SK-N-SH (cell line): ENCODE measurements around the gene CIT. TPM values are rescaled to one million over a fixed set of nuclear protein-coding genes. Genes with fewer than 3 reads are reported as not detected.

ENCODE experiments used
- CTCF ChIA-PET: fragments of 300-600, 350-600 bp; formaldehyde crosslinking; extraction: SDS; loops from one replicate; lab custom pipeline; 2021; lab: Yijun Ruan, JAX
- POLR2A ChIA-PET: fragments of 350-600 bp; sonication (Branson Sonifier 250); formaldehyde crosslinking; extraction: SDS; loops from one replicate; lab custom pipeline; 2020; ENCODE audit warnings: antibody characterized with exemption, inconsistent platforms; lab: Yijun Ruan, JAX
- DNase-seq: peaks from one replicate; pipeline ENCODE4 v3.0.0; 2012
- H2AFZ ChIP-seq: fragments of 200-600 bp; sonication (generic); 2 replicates; pipeline ENCODE4 v1.8.1; 2016; ENCODE audit warnings: antibody characterized with exemption, mild to moderate bottlenecking, low read depth
- H3F3A ChIP-seq: fragments of 200-600 bp; sonication (generic); replicated peaks from 2 replicates; pipeline ENCODE3; 2016; ENCODE audit warnings: antibody characterized with exemption, mild to moderate bottlenecking; ENCODE audit not compliant: insufficient read depth
- H3K27ac ChIP-seq, 2 experiments: fragments of 200-500 bp in 1 of 2; fragments of 200-600 bp in 1 of 2; sonication (Bioruptor generic) in 1 of 2; sonication (generic), shearing (Covaris generic) in 1 of 2; 2 replicates each; pipeline versions ENCODE4 v1.5.1 to v1.6.1; 2014 to 2016; ENCODE audit warnings: low read depth in 2 of 2, inconsistent platforms in 1 of 2, low read length in 1 of 2, mild to moderate bottlenecking in 1 of 2, mixed read lengths in 1 of 2
- H3K27me3 ChIP-seq: fragments of 200-600 bp; sonication (generic), shearing (Covaris generic); 2 replicates; pipeline ENCODE4 v1.6.1; 2016; ENCODE audit warnings: mixed run types; ENCODE audit not compliant: insufficient read depth
- H3K36me3 ChIP-seq, 2 experiments: fragments of 200-500 bp in 1 of 2; fragments of 200-600 bp in 1 of 2; sonication (Bioruptor generic) in 1 of 2; sonication (generic) in 1 of 2; replicated peaks in 1 of 2; 2 replicates each; pipeline versions ENCODE3 to v1.5.1; 2014 to 2016; ENCODE audit warnings: low read length in 1 of 2, mild to moderate bottlenecking in 1 of 2; ENCODE audit not compliant: insufficient read depth in 2 of 2, control insufficient read depth in 1 of 2
- H3K4me1 ChIP-seq, 2 experiments: fragments of 200-500 bp in 1 of 2; fragments of 200-600 bp in 1 of 2; sonication (Bioruptor generic) in 1 of 2; sonication (generic), shearing (Covaris generic) in 1 of 2; 2 replicates each; pipeline versions ENCODE4 v1.5.1 to v1.6.1; 2014 to 2016; ENCODE audit warnings: low read depth in 1 of 2, low read length in 1 of 2, mixed run types in 1 of 2; ENCODE audit not compliant: insufficient read depth in 2 of 2, control insufficient read depth in 1 of 2
- H3K4me2 ChIP-seq: fragments of 200-600 bp; sonication (generic), shearing (Covaris generic); 2 replicates; pipeline ENCODE4 v1.6.1; 2017; ENCODE audit warnings: mixed run types
- H3K4me3 ChIP-seq, 2 experiments: fragments of 200-500 bp in 1 of 2; fragments of 200-600 bp in 1 of 2; sonication (Bioruptor generic) in 1 of 2; sonication (generic), shearing (Covaris generic) in 1 of 2; 2 replicates each; pipeline versions ENCODE4 v1.5.1 to v1.8.1; 2014 to 2016; ENCODE audit warnings: low read depth in 2 of 2, inconsistent platforms in 1 of 2, low read length in 1 of 2, mild to moderate bottlenecking in 1 of 2, mixed read lengths in 1 of 2, moderate library complexity in 1 of 2
- H3K79me2 ChIP-seq: fragments of 200-600 bp; sonication (generic); 2 replicates; pipeline ENCODE4 v1.8.1; 2017; ENCODE audit warnings: mild to moderate bottlenecking; ENCODE audit not compliant: insufficient read depth
- H3K9ac ChIP-seq: fragments of 200-600 bp; sonication (generic); 2 replicates; pipeline ENCODE4 v1.6.1; 2017; ENCODE audit warnings: mixed run types
- H3K9me2 ChIP-seq: fragments of 200-600 bp; sonication (generic); 2 replicates; pipeline ENCODE4 v1.6.1; 2017; ENCODE audit warnings: mixed run types
- H3K9me3 ChIP-seq: fragments of 200-600 bp; sonication (generic); 2 replicates; pipeline ENCODE4 v1.6.1; 2017; ENCODE audit warnings: mixed run types, mild to moderate bottlenecking, moderate library complexity
- H4K20me1 ChIP-seq: fragments of 200-600 bp; sonication (generic); 2 replicates; pipeline ENCODE4 v1.6.1; 2017; ENCODE audit warnings: mild to moderate bottlenecking, mixed run types; ENCODE audit not compliant: insufficient read depth
- CHD2 ChIP-seq: fragments of 150-350 bp; IDR thresholded peaks from 2 replicates; pipeline ENCODE4 v1.6.1; 2018; ENCODE audit warnings: low read length; ENCODE audit not compliant: partially characterized antibody
- CTCF ChIP-seq: fragments of 200-600 bp; sonication (generic); IDR thresholded peaks from 2 replicates; pipeline ENCODE4 v1.6.1; 2017; ENCODE audit warnings: antibody characterized with exemption, mild to moderate bottlenecking, moderate library complexity
- EZH2phosphoT487 ChIP-seq: fragments of 200-600 bp; sonication (generic); IDR thresholded peaks from 2 replicates; pipeline ENCODE4 v1.6.1; 2017; ENCODE audit warnings: low read depth, mixed run types, mild to moderate bottlenecking, antibody characterized with exemption, moderate library complexity, borderline replicate concordance
- FOSL2 ChIP-seq: IDR thresholded peaks from 2 replicates; pipeline ENCODE4 v1.4.0; 2012; ENCODE audit warnings: low read depth, mild to moderate bottlenecking, moderate library complexity, borderline replicate concordance
- FOXJ3 ChIP-seq: sonication (generic); formaldehyde crosslinking; IDR thresholded peaks from 2 replicates; pipeline ENCODE4 v1.5.1; 2020; ENCODE audit warnings: mild to moderate bottlenecking, missing genetic modification reagents
- GABPA ChIP-seq: IDR thresholded peaks from 2 replicates; pipeline ENCODE4 v1.4.0; 2012; ENCODE audit warnings: low read depth, mild to moderate bottlenecking
- MXI1 ChIP-seq: IDR thresholded peaks from 2 replicates; pipeline ENCODE4 v1.6.1; 2012; ENCODE audit warnings: mild to moderate bottlenecking, low read depth, low read length, improper control_type of control experiment
- NFIC ChIP-seq: IDR thresholded peaks from 2 replicates; pipeline ENCODE4 v1.4.0; 2012; ENCODE audit warnings: borderline replicate concordance
- POLR2AphosphoS5 ChIP-seq: IDR thresholded peaks from 2 replicates; pipeline ENCODE4 v1.6.1; 2012; ENCODE audit warnings: low read depth, low read length
- RAD21 ChIP-seq: IDR thresholded peaks from 2 replicates; pipeline ENCODE4 v1.6.1; 2012; ENCODE audit warnings: mild to moderate bottlenecking, low read length
- RCOR1 ChIP-seq: fragments of 150-350 bp; IDR thresholded peaks from 2 replicates; pipeline ENCODE4 v1.6.1; 2017; ENCODE audit warnings: antibody characterized with exemption, low read length
- SMC3 ChIP-seq: IDR thresholded peaks from 2 replicates; pipeline ENCODE4 v1.6.1; 2012; ENCODE audit warnings: low read depth, low read length, improper control_type of control experiment
- YY1 ChIP-seq: IDR thresholded peaks from 2 replicates; pipeline ENCODE4 v1.4.0; 2012; ENCODE audit warnings: low read depth, mild to moderate bottlenecking
- WGBS: methylation state at CpG from one replicate; pipeline ENCODE4 v1.1.6; 2017; ENCODE audit warnings: low lambda C conversion rate; 5-methylcytosine and 5-hydroxymethylcytosine counted together
- polyA plus RNA-seq, 3 experiments: library from polyadenylated mRNA; depleted of rRNA; stranded (reverse); fragments of >200 nt; gene quantifications; 2 replicates each; pipeline ENCODE4 v1.2.3, GENCODE V29; 2012
- TF ChIP-seq, protein P1 (sequence below): fragments of 150-350 bp; IDR thresholded peaks from 2 replicates; pipeline ENCODE4 v1.6.1; 2016; ENCODE audit warnings: mild to moderate bottlenecking, low read depth, low read length
- TF ChIP-seq, protein P2 (sequence below): IDR thresholded peaks from 2 replicates; pipeline ENCODE4 v1.4.0; 2012; ENCODE audit warnings: low read depth, borderline replicate concordance

The CIT gene
- polyA plus RNA-seq, 1 of the 3 experiments (the other 2 are of a cell fraction) = 7.7 TPM

DNA sequence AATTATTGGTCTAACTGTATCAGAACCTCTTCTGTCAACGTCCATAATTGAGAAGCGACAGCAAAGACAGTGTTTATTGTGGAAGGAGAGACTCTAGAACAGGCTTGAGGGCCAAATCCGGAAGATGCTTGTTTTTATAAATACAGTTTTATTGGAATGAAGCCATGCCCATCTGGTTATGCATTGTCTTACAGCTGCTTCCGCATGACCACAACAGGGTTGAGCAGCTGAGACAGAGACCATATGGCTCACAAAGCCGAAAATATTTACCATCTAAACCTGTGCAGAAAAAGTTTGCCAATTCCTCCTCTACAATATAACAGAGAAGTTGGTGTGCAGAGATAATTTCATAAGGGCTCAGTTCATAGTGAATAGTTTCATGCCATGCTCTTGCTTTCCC lies 184.7 kb downstream of the CIT start (continued):
- TF ChIP-seq, protein P1, sequence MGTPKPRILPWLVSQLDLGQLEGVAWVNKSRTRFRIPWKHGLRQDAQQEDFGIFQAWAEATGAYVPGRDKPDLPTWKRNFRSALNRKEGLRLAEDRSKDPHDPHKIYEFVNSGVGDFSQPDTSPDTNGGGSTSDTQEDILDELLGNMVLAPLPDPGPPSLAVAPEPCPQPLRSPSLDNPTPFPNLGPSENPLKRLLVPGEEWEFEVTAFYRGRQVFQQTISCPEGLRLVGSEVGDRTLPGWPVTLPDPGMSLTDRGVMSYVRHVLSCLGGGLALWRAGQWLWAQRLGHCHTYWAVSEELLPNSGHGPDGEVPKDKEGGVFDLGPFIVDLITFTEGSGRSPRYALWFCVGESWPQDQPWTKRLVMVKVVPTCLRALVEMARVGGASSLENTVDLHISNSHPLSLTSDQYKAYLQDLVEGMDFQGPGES = no peak
- TF ChIP-seq, protein P2, sequence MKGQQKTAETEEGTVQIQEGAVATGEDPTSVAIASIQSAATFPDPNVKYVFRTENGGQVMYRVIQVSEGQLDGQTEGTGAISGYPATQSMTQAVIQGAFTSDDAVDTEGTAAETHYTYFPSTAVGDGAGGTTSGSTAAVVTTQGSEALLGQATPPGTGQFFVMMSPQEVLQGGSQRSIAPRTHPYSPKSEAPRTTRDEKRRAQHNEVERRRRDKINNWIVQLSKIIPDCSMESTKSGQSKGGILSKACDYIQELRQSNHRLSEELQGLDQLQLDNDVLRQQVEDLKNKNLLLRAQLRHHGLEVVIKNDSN = no peak
- TF ChIP-seq FOSL2 = no peak
- no peak for TF ChIP-seq FOXJ3 (CRISPR knock-in tag)

DNA sequence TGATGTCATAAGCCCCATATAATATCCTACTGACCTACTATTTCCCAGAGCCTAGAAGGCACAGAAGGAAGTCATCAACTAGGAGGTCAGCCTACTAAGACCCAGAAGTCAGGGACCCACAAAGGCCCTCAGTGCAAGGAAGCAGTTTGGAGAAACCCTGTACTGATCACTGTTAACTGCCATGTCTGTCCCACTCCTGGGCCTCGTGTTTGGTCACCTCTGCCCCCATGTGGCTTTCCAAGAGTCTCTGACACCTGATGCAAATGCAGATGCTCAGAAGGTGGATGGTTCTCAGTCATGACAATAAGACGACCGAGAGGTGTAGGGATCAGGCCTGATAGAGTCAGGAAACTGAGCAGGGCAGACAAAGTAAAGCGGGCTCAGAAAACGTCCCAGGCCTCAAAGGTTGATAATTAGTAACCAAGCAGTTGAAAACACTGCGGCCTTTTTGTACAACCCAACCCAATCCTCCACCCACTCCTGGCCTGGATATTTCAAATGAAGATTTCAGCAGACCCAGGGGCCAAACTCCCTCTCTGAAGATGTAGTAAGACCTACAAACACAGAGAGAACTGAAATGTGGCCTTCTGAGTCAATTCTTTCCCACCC lies 185.8 kb downstream of the CIT start:
- CTCF ChIA-PET = no interaction called here
- POLR2A ChIA-PET = no interaction called here
- H3K9ac ChIP-seq = no peak overlapping the region
- H3F3A ChIP-seq = peaks cover 20% of the 10 kb centered on the region
- no peaks in the 10 kb centered on the region for H3K9me3 ChIP-seq
- H3K79me2 ChIP-seq = no peaks in the 10 kb centered on the region
- TF ChIP-seq YY1 (no peak), RAD21 (no peak), RCOR1 (no peak), NFIC (no peak), CTCF (no peak), SMC3 (no peak)
- H3K4me1 ChIP-seq = peaks cover 18 to 20% of the 10 kb centered on the region in 2 experiments
- H3K9me2 ChIP-seq = no peaks in the 10 kb centered on the region
- H3K4me3 ChIP-seq = no peak overlapping the region
- H3K27me3 ChIP-seq = no peaks in the 10 kb centered on the region
- no peak overlapping the region; a peak in 1 of 4 replicates for H3K27ac ChIP-seq
- H3K36me3 ChIP-seq = no peaks in the 10 kb centered on the region
- no peak for DNase-seq
- peaks cover 4% of the 10 kb centered on the region; the same call in 1 of the 2 replicates for H4K20me1 ChIP-seq
- no peak overlapping the region for H3K4me2 ChIP-seq
- no peak overlapping the region for H2AFZ ChIP-seq
- 98% methylated on average over 6 of the region's 6 CpGs for WGBS

DNA sequence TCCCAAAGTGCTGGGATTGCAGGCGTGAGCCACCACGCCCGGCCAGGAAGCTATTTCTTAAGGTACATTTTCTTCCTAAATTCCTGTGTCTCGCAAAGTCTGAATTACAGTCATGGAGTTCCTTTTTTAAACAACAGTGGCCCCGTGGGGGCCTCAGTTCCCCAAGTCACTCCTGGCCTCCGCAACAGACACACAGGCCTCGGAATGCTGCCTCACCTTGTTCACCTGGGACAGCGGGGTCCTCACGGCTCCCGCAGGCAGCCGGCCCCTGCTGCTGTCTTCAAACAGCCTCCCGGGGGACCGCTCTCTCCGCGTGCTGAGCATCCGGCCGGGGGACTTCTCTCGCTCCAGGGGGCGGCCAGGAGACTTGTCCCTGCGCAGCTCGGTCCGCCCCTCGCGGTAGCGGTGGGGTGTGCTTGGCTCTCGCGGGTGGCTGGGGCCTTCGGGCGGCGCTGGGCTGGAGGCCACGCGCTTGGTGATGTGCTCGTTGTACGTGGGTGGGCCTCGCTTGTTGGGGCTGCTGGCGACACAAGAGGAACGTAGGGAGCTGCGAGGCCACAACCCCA lies 187.1 kb downstream of the CIT start:
- no peaks in the 10 kb centered on the region for H3K9me2 ChIP-seq
- H4K20me1 ChIP-seq = peaks cover 4% of the 10 kb centered on the region; the same call in 1 of the 2 replicates
- TF ChIP-seq GABPA (no peak), SMC3 (no peak), EZH2phosphoT487 (no peak), CTCF (no peak), MXI1 (no peak), FOXJ3 (CRISPR knock-in tag) (no peak), YY1 (no peak), POLR2AphosphoS5 (no peak), CHD2 (no peak)
- no peaks in the 10 kb centered on the region for H3K27me3 ChIP-seq
- no peaks in the 10 kb centered on the region for H3K9me3 ChIP-seq
- H3K79me2 ChIP-seq = no peaks in the 10 kb centered on the region
- H3F3A ChIP-seq = peaks cover 26% of the 10 kb centered on the region
- no peak overlapping the region for H3K27ac ChIP-seq
- H3K9ac ChIP-seq = no peak overlapping the region
- no peak overlapping the region for H2AFZ ChIP-seq
- H3K4me1 ChIP-seq = peaks cover 18 to 20% of the 10 kb centered on the region in 2 experiments
- no peak for DNase-seq
- H3K36me3 ChIP-seq = no peaks in the 10 kb centered on the region
- no peak overlapping the region for H3K4me3 ChIP-seq
- H3K4me2 ChIP-seq = no peak overlapping the region
- ChIA-PET POLR2A (no interaction called here), CTCF (no interaction called here)
- WGBS = 96% methylated on average over 24 of the region's 38 CpGs
